ENCODE measurements around the gene TWF2.

The TWF2 gene

DNA sequence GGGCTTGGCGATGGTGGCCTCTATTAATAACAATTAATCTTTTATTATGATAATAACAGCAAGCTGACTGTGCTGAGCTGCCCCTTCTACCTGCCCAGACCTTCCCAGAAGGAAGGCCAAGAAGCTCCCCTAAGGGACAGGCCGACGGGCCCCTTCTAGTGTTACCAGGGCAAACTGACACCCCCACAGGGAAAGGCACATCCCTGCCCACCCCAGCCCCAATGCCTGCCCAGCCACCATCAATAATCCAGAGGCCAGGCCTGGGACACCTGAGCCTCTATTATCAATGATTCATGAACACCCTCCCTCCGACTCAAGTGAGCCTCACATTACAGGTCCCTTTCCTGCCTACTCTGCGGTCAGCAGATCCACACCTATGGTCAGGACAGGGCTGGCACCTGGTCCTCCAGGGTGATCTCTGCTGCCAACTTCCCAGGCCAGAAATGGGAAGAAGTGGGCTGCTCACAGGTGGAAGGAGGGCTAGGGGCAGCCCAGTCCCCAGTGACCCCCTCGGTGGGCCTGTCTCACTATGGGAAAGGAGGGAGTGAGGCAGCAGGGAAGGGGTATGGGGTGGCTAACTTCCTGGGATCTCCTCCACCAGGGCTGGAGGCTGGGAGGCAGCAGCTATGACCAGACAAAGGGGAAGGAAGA lies 1.8 kb downstream of the TWF2 start:
- no peak for DNase-seq

DNA sequence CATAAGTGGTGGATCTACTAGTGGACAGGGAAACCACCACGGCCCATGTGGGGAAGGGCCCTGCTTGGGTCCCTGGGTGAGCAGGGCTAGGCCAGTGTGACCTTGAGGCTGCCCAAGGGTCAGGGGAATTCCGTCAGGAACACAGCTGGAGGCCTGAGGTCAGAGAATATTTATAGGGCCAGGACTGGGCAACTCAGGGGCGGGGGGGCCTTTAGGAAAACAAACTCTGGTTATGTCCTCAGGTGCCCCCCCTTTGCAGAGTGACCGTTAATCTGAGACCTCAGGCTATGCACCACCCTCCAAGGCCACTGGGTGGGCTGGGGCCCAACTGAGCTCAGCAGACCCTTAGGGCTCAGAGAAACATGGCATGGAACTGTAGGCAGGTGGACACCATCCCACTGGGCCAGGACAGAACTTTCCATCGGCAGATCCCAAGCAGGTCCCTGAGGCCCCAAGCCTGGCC lies 2.5 kb downstream of the TWF2 start:
- DNase-seq = no peak

DNA sequence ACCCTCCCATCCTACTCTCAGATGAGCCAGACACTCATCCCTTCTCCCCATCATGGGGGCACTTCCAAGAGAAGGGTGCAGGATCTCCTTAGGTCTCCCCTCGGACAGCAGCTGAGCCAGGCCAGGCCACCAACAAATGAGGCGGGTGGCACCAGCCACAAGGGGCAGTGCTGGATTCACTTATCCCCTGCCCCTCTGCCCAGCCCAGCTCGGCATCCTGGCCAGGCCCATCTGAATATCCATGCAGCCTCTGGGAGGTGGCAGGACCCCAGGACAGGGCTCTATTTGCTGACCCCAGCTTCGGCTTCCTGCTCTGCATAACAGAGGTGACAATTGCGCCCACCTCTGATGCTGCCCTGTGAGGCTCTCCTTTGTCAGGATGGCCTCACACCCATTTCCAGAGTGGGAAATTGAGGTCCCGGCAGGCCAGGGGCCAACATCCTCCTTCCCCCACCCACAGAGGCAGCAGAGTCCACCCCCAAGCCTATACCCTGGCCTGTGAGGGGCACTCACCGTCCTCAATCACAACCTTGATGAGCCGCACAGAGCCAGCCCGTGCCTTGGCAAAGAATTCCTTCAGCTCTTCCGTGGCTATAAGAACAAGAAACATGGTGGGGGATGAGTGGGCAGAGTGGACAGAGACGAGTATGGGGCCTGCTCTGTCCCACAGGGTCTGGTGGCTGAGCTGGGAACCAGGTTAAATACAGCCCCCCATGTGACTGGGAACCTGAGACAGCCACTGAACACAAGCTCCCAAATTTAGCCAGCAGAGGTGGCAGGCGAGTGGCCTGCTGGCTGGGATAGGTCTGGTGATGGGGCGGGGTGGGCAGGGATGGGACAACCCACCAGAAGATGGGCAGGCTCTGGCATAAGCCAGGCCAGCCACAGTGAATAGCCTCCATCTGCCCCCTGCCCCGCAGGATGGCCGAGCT lies 4.2 kb downstream of the TWF2 start:
- no peak for DNase-seq

DNA sequence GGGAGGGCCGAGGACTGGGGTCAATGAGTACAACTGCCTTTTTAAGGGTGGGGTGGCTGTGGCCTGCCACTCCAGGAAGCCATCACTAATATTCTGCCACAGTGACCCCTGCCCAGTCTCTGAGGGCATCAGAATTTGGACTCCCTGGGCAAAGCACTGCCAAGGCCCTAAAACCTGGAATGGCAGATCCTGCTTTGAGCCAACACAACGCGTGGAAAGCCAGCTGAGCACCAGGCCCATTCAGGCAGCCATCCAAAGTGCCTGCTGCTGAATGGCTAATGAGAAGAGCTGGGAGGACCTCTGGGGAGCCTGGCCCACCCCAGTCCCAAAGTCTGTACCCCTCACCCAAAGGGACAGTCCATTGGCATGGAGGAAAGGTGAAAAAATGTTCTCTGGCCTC lies 5.0 kb downstream of the TWF2 start:
- no peak for DNase-seq

DNA sequence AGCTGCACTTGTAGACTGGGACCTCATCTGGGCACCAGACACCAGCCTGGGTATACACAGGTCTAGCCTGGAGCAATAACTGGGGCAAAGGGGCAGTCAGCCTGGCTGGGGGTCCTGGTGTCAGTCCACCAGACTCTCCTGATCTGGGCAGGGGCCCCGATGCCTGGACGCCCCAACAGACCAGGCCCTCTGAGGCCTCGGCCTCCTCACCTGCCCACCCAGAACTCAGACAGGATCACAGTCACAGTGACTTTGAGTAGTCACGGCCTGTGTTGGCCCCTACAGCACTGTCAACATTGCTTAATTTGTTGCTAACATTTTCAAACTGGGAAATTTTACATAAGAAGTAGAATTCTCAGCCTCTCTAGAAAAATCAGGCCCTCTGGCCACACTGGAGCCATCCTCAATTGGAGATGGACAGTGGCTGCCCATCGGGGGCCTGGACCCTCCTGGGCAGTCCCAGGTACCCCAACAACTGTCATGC lies 5.8 kb downstream of the TWF2 start:
- no peak for DNase-seq

DNA sequence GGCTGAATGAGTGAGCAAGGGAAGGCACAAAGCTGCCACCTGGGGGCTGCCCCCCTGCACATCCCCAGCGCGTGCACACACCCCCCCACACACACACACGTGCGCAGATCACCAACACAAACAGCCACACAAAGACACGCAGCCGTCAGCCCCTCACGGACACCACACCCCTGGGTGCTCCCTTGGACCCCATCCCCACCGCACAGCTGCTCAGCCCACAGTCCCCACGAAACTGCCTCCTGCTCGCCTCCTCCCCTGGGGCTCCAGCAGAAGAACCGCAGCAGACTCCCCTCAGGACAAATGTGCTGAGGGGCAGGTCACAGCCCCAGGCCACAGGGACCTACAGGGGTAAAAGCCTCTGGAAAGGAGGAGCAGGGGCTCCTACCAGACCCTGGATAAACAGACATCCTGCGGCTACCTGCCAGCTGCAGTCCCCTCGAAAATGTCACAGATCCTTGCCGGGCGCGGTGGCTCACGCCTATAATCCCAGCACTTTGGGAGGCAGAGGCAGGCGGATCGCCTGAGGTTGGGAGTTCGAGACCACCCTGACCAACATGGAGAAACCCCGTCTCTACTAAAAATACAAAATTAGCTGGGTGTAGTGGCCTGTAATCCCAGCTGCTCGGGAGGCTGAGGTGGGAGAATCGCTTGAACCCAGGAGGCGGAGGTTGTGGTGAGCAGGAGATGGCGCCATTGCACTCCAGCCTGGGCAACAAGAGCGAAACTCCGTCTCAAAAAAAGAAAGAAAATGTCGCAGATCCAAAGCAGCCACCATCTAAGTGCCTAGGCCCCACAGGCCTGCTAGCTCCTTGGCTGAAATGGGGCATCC lies 6.5 kb downstream of the TWF2 start:
- no peak for DNase-seq

DNA sequence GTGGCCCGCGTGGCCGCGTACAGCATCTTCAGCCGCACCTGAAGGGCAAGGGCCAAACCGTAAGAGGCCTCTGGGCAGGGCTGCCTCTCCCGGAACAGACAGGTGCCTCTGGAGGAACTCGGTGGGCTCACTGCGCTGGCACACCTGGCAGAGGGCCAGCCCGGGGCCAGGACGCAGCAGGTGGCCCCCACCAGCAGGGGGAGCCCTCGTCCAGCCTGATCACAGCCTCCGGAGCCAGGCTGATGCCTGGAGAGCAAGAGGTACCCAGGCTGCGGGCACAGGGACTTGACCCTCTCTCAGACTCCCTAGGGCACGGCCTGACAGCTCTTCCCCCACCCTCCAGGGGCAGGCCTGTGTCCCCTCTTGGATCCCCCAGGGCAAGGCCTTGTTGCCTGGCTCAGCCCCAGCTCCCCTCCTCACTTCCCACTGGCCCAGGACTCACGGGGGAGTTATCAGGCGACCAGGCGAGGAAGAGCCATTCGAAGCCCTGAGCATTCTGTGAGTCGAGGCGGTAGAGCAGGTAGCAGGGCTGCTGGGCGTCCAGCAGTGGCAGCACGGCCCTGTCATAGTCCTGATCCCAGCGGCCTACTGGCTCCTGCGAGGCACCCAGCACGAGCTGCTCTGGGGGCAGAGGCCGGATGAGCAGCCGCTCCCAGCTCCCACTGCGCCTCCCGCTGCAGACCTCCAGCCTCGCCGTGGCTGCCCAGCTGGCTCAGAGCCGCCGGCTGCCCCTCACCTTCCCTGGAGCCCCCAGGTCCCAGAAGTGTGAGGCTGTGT lies 7.3 kb downstream of the TWF2 start:
- DNase-seq = peak; percentile 99

DNA sequence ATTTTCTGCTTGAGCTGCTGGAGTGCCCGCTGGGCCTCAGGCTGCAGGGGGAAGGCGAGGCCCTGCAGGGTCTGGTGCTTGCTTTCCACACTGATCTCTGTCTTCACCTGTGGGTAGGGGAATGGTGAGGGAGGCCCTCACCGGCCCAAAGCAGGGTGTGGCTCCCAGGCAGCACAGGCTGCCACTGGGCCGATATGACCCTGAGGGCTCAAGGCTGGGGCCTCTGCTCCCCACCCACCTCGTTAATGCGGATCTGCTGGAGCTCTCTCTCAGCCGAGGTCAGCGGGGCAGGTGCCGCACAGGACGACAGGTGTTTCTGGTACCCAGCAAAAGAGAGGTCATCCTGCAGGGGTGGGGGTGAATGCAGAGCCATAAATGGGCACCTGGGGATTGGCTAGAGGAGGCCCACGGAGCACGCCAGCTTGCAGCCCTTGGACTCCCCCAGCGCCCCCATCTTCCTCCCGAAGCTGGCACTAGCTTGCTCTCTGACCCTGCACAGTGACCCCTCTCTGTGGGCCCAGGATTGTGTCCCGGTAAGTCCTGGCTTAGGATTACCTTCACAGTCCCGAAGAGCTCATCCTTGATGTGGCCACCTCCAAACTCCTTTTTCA lies 8.0 kb downstream of the TWF2 start:
- no peak for DNase-seq

DNA sequence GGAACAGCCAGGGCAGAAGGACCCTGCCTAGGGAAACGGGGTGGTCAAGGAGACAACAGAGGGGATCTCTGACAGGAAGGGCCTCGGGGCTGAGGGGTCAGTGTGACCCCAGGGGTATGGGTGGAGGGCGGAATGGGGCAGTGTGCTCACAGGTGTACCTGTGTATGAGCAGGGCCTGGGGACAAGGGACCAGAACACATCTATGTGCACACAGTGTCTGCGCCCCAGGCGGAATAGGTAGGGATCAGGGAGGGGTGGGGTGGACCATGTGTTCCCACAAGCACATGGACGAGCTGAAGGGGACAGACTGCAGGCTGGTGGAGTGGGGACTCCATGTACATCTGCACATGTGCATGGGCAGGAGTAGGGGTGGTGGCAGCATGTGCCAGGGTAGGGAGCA lies 8.5 kb downstream of the TWF2 start:
- DNase-seq = no peak

DNA sequence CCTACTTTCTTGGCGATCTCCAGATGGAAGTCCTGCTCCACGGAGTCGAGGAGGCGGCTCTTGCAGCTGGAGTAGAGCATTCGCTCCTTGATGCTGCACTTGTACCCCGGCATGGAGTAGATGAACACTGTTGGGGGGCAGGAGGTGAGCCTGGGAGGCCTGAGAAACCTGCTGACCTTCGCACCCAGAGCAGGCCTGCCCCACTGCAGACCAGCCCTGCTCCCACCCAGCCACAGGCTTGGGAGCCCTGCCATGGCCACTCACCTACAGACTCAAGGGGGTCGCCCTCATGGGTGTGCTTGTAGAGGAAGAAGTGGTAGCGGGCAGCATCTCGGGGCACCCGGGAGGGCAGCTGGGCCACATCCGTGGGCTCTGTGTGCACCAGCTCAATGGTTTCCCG lies 9.3 kb downstream of the TWF2 start:
- DNase-seq = no peak

DNA sequence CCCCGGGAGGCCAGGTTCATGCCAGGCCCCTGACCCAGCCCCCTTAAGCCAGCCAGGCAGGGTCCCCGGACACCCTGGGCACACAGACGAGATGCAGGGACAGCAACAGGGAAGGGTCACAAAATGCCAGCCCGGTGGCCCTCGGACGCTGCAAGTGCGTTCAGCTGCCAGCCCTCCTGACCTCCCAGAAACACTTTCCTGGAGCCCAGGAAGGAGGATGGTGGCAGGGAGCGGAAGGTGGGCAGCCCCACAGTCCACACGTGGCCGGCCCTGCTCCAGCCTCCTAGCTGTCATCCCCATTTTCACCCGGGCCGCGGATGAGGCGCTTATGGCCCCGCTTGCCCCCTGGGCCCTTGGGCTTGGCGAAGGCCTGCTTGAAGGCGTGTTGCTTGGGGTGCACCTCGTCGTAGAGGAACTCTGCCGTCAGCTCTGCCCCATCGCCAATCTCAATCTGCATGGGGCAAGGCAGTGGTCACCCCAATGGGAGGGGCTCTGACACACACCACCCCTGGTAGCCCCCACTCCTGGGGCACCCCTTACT lies 10.1 kb downstream of the TWF2 start:
- DNase-seq = no peak

DNA sequence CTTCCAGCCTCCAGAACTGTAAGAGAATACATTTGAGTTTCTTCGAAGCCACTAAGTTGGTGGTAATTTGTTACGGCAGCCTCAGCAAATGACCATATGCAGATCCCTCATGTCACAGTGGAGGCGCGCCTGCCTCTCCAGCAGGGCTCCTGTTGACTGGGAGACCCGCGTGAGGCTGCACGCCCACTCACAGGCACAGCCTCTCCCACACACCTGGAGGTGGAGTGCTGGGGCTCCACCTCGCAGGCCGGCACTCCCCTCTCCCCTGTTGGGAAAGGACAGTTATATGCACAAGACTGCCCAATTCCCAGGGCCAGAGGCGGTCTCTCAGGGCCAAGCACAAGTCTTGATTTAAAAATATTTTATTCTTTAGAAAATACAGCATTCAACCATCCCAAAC lies 10.7 kb downstream of the TWF2 start:
- no peak for DNase-seq

DNA sequence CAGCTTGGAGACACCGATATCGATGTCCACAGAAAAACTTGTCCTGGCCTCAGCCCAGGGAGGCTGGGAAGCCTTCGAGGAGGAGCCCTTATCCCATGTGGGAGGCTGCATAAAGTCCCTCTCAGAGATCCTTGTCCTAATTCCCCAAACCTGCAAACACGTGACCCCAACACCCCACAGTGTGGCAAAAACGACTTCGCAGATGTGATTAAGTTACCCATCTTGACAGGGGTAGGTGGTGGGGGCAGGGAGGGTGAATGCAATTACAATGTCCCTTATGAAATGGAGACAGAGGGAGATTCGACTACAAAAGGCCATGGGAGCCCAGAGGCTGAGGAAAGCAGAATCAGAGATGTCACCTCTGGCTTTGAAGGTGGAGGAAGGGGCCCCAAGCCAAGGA lies 11.2 kb downstream of the TWF2 start:
- DNase-seq = no peak

DNA sequence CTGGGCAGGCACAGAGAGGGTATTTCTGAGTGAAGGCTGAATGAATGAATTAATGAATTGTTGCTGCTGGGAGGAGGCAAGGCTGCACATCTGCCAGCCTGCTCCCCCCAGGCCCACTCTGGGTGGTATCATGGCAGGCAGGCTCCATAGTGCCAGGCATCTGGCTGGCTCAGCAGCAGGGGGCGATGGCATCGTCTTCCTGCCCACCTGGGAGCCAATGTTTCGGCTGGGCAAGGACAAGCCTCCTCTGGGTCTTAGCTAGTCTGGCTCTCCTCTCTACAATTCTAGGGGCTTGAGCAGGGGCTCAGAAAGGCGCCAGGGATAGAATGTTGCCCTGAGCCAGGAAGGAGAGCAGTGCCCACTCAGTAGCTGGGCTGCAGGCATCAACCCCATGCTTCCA lies 11.8 kb downstream of the TWF2 start:
- no peak for DNase-seq

DNA sequence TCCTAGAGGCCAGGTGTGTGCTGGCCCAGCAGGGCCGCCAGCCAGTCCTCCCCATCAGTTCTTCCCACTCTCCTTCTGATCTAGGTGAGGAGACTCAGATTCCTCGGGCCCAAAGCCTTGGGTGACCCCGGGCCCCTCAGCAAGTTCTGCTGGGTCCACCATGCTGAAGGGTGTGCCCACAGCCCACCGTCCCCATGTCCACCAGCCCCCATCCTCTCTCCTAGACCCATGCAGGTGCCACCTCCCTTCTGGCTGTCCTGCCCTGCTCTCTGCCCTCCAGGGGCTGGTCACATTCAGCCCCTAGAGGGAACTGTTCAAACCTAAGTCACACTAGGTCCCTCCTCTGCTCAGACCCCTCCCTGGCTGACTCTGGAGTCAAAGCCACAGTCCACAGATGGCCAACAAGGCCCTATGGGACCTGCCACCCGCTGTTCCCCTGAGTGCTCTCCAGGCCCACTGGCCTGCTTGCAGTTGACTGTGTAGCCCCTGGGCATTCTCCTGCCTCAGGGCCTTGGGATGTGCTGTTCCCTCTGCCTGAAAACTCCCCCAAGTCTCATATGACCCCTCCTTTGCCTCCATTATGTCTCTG lies 12.6 kb downstream of the TWF2 start:
- peak; percentile 53 for DNase-seq

DNA sequence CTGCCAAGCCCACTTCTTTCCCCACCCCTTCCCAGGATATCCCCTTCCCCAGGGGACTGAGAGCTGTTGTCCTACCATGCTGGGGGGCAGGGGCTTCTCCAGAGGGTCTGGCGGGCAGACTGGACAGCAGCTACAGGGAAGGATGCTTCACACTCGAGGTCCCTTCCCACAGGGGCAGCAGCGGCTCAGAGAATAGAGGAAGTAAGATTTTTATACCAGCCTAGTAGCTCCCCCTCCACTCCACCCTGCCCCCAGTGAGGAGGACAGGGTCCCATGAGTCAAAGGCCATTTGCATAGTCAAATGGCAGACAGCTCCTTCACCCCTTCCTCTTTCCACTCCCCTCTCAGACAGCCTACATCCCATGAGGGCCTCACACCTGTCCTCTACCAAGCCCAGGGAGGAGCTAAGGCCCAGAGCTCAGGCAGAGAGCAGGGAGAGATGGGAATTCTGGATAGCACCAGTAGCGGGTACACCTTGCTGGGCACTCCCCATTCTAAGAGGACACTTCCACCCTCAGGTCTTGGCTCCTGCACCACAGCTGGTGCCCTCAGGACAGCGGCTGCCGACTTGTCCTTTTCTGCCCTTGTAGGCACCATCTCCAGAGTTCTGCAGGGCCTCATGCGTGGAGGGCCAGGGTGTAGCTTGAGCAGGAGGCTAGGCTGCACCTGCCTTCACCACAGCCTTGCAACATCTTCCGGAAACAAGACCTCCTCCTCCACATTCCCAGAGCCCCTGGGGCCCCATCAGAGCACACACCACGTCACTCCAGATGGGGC lies 13.3 kb downstream of the TWF2 start, which contains the start of gene TLR9:
TSS of gene TLR9 (minus strand) at position 194 of the 777 bp plus-strand sequence. CDS start at position 78, 116 bp downstream.
- DNase-seq = peak; percentile 71

DNA sequence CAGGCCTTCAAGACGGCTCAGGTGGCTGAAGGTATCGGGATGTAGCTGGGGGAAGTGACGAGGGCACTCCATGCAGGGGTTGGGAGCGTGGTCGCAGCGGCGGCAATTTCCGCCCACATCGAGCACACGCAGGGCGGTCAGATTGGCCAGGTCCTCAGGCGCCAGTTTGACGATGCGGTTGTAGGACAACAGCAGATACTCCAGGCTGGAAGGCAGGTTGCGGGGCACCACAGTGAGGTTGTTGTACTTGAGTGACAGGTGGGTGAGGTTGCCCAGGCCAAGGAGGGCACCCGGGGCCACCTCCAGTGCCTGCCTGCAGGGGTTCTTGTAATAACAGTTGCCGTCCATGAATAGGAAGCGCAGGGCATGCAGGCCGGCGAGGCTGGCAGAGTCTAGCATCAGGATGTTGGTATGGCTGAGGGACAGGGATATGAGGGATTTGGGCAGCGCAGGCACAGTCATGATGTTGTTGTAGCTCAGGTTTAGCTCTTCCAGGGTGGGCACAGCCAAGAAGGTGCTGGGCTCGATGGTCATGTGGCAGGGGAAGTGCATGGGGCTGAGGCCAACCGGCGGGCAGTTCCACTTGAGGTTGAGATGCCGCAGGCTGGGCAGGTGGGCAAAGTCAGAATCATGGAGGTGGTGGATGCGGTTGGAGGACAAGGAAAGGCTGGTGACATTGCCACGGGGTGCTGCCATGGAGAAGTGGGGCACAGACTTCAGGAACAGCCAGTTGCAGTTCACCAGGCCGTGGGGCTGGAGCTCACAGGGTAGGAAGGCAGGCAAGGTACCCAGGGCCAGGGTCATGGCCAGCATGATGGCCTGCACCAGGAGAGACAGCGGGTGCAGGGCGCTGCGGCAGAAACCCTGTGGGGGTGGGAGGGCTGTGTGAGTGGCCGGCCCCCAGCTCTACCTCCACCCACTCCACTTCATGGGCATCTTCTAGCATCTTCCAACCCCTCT lies 15.2 kb downstream of the TWF2 start:
- no peak for DNase-seq

DNA sequence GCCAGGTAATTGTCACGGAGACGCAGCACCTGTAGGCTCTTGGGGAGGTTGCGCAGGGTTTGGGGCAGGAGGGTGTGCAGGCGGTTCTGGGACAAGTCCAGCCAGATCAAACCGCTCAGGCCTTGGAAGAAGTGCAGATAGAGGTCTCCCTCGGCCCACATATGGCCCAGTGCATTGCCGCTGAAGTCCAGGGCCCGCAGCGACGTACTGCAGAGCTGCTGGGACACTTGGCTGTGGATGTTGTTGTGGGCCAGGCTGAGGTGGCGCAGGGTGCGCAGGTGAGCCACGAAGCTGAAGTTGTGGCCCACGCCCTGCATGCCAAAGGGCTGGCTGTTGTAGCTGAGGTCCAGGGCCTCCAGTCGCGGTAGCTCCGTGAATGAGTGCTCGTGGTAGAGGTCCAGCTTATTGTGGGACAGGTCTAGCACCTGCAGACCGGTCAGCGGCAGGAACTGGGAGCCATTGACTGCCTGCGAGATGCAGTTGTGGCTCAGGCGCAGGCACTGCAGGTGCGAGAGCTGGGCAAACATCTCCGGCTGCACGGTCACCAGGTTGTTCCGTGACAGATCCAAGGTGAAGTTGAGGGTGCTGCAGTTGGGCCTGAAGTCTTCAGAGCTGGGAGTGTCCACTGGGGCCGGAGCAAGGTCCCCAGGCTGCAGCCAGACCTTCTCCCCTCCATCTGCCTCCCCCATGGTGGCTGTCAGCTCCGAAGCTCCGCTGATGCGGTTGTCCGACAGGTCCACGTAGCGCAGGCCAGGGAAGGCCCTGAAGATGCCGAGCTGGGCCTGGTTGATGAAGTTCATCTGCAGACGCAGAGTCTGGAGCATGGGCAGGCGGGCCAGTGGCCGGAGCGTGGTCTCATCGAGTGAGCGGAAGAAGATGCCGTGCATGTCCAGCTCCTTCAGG lies 16.4 kb downstream of the TWF2 start:
- no peak for DNase-seq
